Ovary (tissue), 3 donors: ENCODE results near the gene PARP4.

Experiments
- CTCF ChIP-seq, 3 donors: fragments of 450-650 bp in 2 of 3; fragments of 200-600 bp in 1 of 3; IDR thresholded peaks; one replicate each; pipeline versions ENCODE4 v1.5.1 to v1.8.0; 2016 to 2022; ENCODE audit warnings: antibody characterized with exemption in 3 of 3, mild to moderate bottlenecking in 1 of 3
- POLR2A ChIP-seq: fragments of 450-650 bp; IDR thresholded peaks from one replicate; pipeline ENCODE4 v1.6.1; 2017; ENCODE audit warnings: antibody characterized with exemption, mild to moderate bottlenecking, moderate library complexity
- donor health status: DM: no; HTN: no; CAD: no.

GRCh38 chr13:24459726-24460125 lies 52.9 kb downstream of the PARP4 start:
- no peak for TF ChIP-seq CTCF (IDR thresholded peaks at IDR 0.05)
- no peak for TF ChIP-seq POLR2A
